Ovary (tissue), 9 donors: ENCODE measurements around the gene ANKRD53. TPM values are rescaled to one million over a fixed set of nuclear protein-coding genes. Genes with fewer than 3 reads are reported as not detected.

Experiments used
- DNase-seq, 5 donors: peaks; one replicate each; pipeline ENCODE4 v3.0.0-alpha.2; 2019 to 2020
- H3K27ac ChIP-seq, 2 donors: fragments of 200-600 bp; one replicate each; pipeline versions ENCODE4 v1.5.1 to v1.8.0; 2019 to 2022
- H3K27me3 ChIP-seq: fragments of 200-600 bp; one replicate; pipeline ENCODE4 v1.8.0; 2022
- H3K36me3 ChIP-seq: fragments of 200-600 bp; sonication (generic); one replicate; pipeline ENCODE4 v1.5.1; 2019
- H3K4me1 ChIP-seq: one replicate; pipeline ENCODE4 v1.8.1; 2013; ENCODE audit warnings: mild to moderate bottlenecking, moderate library complexity; ENCODE audit not compliant: insufficient read depth
- H3K4me3 ChIP-seq: fragments of 200-600 bp; sonication (generic); one replicate; pipeline ENCODE4 v1.5.1; 2017
- H3K9me3 ChIP-seq, 2 donors: fragments of 200-600 bp in 1 of 2; sonication (generic) in 1 of 2; one replicate each; pipeline versions ENCODE4 v1.5.1 to v1.8.1; 2013 to 2019; ENCODE audit warnings: mild to moderate bottlenecking in 1 of 2, moderate library complexity in 1 of 2
- CTCF ChIP-seq, 3 donors: fragments of 450-650 bp in 2 of 3; fragments of 200-600 bp in 1 of 3; IDR thresholded peaks; one replicate each; pipeline versions ENCODE4 v1.5.1 to v1.8.0; 2016 to 2022; ENCODE audit warnings: antibody characterized with exemption in 3 of 3, mild to moderate bottlenecking in 1 of 3
- EP300 ChIP-seq: sonication (generic); formaldehyde crosslinking; IDR thresholded peaks from one replicate; pipeline ENCODE4 v1.6.1; 2017; ENCODE audit warnings: antibody characterized with exemption
- POLR2A ChIP-seq: fragments of 450-650 bp; IDR thresholded peaks from one replicate; pipeline ENCODE4 v1.6.1; 2017; ENCODE audit warnings: antibody characterized with exemption, mild to moderate bottlenecking, moderate library complexity
- WGBS, 3 donors: extraction: QIAGEN DNeasy Blood & Tissue Kit in 1 of 3; methylation state at CpG; one replicate each; pipeline versions ENCODE4 v1.1.5 to v1.1.7; 2013 to 2017; 5-methylcytosine and 5-hydroxymethylcytosine counted together
- intact Hi-C, 4 donors: fragments of 100-400 bp; cut with DNase I; formaldehyde crosslinking; loops; one replicate each; pipeline versions ENCODE4 v1.11.0 to v1.15.1; 2022 to 2023
- polyA plus RNA-seq, 2 donors: library from polyadenylated mRNA; stranded (reverse); fragments of 200-250 nt in 1 of 2; fragments of 350-450 nt in 1 of 2; fragmentation: Illumina TruSeq in 1 of 2; extraction: RNeasy Lipid Tissue Mini Kit (QIAGEN cat#74804) in 1 of 2; gene quantifications; one replicate each; pipeline ENCODE4 v1.2.3, GENCODE V29; 2013 to 2014
- total RNA-seq, 7 donors: library from RNA; depleted of rRNA in 2 of 7; stranded (reverse); fragments of >200 nt in 2 of 7; fragmentation: NEBNext Ultra II Directional in 3 of 7; extraction: Animal tissue kit (Norgen Biotek cat#: 25700) in 3 of 7; gene quantifications; one replicate each; pipeline versions ENCODE4 v1.1.0 to v1.2.4, GENCODE V29; 2016 to 2023
- donor health status: DM: no; HTN: no; CAD: no; lungs with moderate emphysema.
- donor health status: DM: no; HTN: no; CAD: no.
- donor health status: Bipolar disorder and iron deficiency.
- donor health status: DM: yes; HTN: yes; CAD: no.
- donor health status: DM: no; HTN: no; CAD: no.
- donor health status: DM: yes; HTN: yes; CAD: no.

ANKRD53 gene
- total and polyA plus RNA-seq, 9 donors = 2.0 to 8.3 (median 3.9) TPM

- 55 to 71% (median 61%) methylated on average over 5 of the region's 5 CpGs for WGBS, 3 donors
Observed at GRCh38 chr2:70985283-70985688, 6.9 kb downstream of the ANKRD53 start.

GRCh38 chr2:70985956-70986355 lies 7.5 kb downstream of the ANKRD53 start:
- Histone ChIP-seq H3K36me3 (no peaks in the 10 kb centered on the region), H3K27ac (no peak overlapping the region), H3K4me3 (no peak overlapping the region), H3K27me3 (no peaks in the 10 kb centered on the region), H3K9me3 (no peaks in the 10 kb centered on the region), H3K4me1 (no peaks in the 10 kb centered on the region)
- no peak for TF ChIP-seq EP300
- no peak for TF ChIP-seq POLR2A
- no peak for TF ChIP-seq CTCF (IDR thresholded peaks at IDR 0.05)
- DNase-seq = no peak
- intact Hi-C loops = no loop called here
- WGBS, 3 donors = 93 to 96% (median 94%) methylated on average over 1 of the region's 1 CpG

More at GRCh38 chr2:70985283-70985688, 6.9 kb downstream of the ANKRD53 start:
- Histone ChIP-seq H3K36me3 (no peaks in the 10 kb centered on the region), H3K27ac (no peak overlapping the region), H3K4me1 (no peaks in the 10 kb centered on the region), H3K27me3 (no peaks in the 10 kb centered on the region), H3K9me3 (no peaks in the 10 kb centered on the region), H3K4me3 (no peak overlapping the region)
- no peak for TF ChIP-seq CTCF (IDR thresholded peaks at IDR 0.05)
- DNase-seq = peak in 1 of 5 donors; percentile 19
- intact Hi-C loops = no loop called here

GRCh38 chr2:70986499-70987189 lies 8.2 kb downstream of the ANKRD53 start:
- no peaks in the 10 kb centered on the region for H3K4me1 ChIP-seq
- TF ChIP-seq EP300 = no peak
- TF ChIP-seq CTCF (IDR thresholded peaks at IDR 0.05) = no peak
- no peak for TF ChIP-seq POLR2A
- DNase-seq = peak in 1 of 5 donors; percentile 7
- H3K9me3 ChIP-seq = no peaks in the 10 kb centered on the region
- WGBS, 3 donors = 87 to 89% (median 88%) methylated on average over 4 of the region's 4 CpGs
- no peaks in the 10 kb centered on the region for H3K27me3 ChIP-seq
- H3K36me3 ChIP-seq = no peaks in the 10 kb centered on the region
- H3K27ac ChIP-seq = no peak overlapping the region
- no peak overlapping the region for H3K4me3 ChIP-seq
- intact Hi-C loops = no loop called here

- Histone ChIP-seq H3K27ac (no peak overlapping the region), H3K9me3 (no peaks in the 10 kb centered on the region), H3K27me3 (no peaks in the 10 kb centered on the region), H3K36me3 (no peaks in the 10 kb centered on the region), H3K4me1 (no peaks in the 10 kb centered on the region), H3K4me3 (no peak overlapping the region)
- intact Hi-C loops = no loop called here
- WGBS, 3 donors = 33 to 79% (median 70%) methylated on average over 1 of the region's 1 CpG
- DNase-seq = no peak
- no peak for TF ChIP-seq EP300
- TF ChIP-seq CTCF (IDR thresholded peaks at IDR 0.05) = no peak
- no peak for TF ChIP-seq POLR2A
Observed at GRCh38 chr2:70987386-70987785, 9.0 kb downstream of the ANKRD53 start.
